ENCODE results near the gene LY6G6F. TPM values are rescaled to one million over a fixed set of nuclear protein-coding genes. Genes with fewer than 3 reads are reported as not detected.
A peak's percentile ranks its signal among the peaks of the same experiment; 100 is the strongest.

The LY6G6F gene
- total RNA-seq, 1 donor from 2014 or later: not detected

DNA sequence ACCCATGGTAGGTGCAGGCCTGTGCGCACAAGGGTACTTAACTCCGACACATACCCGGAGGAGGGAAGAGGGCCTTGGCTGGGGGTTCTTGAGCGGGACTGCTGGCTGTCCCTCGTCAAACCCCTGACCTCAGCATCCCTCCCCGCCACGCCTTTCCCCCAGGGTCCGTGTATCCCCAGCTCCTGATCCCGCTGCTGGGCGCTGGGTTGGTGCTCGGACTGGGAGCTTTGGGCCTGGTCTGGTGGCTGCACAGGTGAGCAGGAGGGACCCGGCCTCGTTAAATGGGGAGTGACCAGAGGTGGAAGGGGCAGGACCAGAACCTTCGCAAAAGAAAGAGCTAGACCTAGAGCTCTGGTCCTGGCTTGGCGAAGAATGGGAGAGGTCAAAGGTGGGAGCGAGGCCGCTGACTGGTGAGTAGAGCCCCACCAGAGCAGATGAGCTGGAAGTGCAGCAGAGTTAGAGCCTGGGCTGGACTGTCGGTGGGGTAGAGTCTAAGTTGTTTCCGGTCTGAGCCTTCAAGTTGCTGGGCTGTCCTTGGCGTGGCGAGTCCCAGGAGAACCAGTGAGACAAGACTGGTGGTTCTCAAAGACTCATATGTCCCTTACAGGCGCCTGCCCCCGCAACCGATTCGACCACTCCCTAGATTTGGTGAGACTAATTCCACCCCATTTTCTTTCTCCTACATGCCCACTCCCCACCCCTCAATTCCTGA, 17.5 kb downstream of the LY6G6F start:
- no peak for DNase-seq

DNA sequence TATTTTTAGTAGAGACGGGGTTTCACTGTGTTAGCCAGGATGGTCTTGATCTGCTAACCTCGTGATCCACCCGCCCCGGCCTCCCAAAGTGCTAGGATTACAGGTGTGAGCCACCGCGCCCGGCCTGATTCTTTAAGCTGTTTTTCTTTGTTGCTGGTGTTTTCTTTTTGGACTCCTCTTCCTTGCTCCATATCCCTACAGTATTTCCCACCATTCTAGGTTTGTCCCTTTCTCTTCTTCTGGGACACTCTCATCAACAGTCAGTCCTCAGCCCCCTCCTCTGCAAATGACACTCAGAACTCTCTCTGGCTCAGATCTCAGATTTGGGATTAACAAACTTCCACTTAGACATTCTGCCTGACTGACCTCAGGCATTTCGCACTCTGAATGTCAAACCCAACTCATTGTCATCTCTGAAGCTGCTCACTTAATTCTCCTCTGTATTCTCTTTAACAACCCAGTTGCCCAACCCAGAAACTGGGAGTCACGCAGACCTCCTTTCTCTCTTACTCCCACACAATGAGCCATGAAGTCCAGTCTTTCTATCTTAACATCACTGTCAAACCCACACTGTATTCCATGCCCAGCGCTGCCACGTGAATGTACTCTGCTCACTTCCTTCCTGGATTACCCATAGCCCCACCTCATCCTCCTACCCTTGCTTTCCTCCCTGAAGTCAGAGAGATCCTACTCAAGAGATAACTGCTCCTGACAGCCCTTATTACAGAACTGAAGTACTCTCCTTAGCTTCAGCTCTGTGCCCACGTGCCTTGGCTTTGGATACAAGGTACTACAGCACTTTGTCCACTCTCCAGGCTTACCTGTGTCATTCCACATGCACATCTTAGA, 19.1 kb downstream of the LY6G6F start:
- no peak for DNase-seq

- DNase-seq: no peak
Observed at GRCh38 chr6:31727034-31727716, 20.5 kb downstream of the LY6G6F start.

- DNase-seq: no peak
Observed at GRCh38 chr6:31727717-31728671, 21.3 kb downstream of the LY6G6F start.

DNA sequence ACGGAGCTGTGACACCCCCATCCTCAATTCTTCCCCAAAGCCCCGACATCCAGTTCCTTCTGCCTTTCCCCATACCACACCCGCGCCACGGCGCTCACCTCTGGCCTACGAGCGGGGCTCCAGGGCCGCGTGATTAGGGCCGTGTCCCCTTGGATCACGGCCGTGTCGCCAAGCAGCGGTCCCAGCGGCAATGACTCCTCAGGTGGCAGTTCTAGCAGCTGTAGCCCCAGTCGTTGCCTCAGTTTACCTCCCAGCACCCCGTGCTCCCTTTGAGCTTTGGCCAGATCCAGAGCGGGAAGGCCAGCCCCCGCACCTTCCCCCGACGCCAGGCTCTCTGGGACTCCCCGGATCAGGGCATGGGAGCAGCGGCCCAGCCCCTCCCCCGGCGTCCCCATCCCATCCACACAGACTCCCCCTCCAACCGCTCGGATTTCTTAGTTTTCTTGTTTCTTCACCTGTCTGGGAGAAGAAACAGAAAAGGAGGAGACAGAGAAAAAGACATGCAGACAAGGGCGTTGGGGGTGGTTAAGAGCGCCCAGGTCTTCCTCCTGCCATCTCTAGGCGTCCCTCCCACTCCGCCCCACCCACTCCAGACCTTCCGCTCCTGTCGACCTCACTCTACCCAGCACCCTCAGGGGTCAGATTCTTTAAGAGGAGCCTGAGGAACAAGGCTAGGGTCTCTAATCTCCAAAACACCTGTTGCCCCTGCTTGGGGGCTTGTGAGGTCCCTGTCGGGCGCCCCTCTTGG, 22.3 kb downstream of the LY6G6F start, which contains the start of gene DDAH2:
TSS of gene DDAH2 (minus strand) at position 533 of the 748 bp plus-strand sequence. CDS start at position 395, 138 bp downstream.
- DNase-seq: no peak

DNA sequence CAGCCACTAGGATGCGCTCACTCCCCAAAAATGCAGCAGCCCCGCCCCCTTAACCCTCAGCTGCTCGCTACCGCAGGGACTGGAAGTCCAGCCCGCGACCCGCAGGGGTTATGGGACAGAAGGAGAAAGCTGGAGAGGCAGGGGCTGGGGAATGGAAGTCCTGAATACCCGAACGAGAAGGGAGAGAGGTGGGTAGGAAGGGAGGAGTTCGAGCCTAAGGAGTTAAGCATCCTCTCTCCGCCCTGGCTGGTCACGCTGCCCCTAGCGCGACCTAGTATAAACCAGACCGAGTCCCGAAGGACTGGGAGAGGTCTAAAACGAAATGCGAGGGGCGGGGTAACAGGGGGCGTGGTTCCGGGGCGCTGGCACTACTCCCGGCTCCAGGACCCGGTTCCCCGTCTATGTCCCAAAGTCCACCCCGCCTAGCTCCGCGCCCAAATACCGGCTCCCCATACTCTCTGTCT, 22.9 kb downstream of the LY6G6F start:
- peak; percentile 84 for DNase-seq

DNA sequence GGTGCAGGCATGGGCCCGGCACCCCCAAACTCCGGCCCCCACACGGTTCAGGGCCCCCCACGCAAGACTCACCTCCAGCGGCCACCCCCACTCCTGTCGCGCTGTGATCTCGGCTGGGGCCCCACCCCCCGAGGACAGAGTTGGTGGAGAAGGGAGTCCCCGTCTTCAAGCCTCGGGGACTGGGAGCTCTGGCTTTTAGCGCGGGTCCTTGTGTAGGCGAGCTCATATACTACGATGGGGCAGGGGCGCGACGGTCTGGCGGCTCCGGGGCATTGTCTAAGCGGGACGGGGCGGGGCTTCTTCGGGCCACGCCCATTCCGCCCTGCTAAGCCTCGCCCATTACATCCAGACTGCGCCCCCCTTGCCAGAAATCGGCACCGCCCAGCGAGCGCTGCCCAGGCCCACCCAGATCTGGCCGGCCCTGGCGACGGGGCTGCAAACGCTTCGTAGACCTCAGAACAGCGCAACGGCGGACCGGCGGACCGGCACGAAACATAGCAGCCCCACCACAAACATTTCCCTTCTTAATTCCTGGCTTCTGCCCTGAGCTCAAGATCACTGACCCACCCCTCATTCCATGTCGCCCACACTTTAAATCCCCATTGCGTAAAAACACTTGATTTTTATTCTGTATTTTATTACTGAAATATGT, 23.4 kb downstream of the LY6G6F start:
- DNase-seq: peak; percentile 92

GRCh38 chr6:31730631-31731086, 24.0 kb downstream of the LY6G6F start:
- no peak for DNase-seq

- DNase-seq: no peak
Observed at GRCh38 chr6:31732029-31732428, 25.4 kb downstream of the LY6G6F start.

DNA sequence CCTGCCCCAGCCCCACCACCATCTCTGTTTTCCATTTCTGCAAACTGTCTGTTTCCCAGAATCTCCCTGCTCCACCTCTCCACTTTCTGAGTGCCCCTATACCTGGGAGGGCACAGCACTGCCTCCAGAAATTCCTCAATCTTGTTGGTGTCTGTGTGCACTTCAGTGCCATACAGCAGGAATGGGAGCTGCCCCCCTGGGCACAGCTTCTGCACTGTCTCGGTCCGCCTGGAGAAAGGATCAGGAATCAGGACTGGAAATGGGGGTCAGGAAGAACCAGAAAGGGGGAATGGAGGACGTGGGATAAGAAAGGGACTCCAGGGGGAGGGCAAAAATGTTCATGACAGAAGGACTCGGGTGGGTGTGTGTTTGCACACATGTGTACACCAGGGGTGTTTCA, 27.1 kb downstream of the LY6G6F start:
- DNase-seq: no peak

DNA sequence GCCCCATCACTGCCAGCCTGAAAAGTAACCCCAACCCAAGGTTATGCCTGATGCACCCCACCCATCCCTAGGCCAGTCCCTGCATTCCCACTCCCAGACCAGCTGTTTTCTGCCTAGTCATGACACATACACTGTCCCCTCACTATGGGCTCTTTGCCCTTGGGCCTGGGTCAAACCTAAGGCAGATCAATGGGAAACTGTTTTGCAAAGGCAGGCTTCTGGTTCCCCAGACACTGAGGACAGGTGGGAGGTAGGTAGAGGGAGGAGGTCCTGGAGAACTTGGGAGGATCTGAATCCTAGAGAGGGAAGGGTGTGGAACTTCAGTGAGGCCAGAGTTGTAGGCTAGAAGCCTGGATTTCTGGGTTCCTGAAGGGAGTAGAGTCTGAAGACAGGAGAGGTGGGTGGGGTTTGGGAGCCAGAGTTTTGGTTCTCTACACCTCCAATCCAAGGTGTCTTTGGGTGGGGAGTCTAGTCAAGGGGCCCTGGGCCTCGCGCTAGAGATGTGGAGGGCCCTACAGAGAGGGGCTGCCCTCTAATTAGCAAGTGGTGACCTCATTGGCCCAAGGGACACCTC, 27.7 kb downstream of the LY6G6F start:
- DNase-seq: no peak

GRCh38 chr6:31734821-31735406, 28.2 kb downstream of the LY6G6F start:
- DNase-seq: no peak

DNA sequence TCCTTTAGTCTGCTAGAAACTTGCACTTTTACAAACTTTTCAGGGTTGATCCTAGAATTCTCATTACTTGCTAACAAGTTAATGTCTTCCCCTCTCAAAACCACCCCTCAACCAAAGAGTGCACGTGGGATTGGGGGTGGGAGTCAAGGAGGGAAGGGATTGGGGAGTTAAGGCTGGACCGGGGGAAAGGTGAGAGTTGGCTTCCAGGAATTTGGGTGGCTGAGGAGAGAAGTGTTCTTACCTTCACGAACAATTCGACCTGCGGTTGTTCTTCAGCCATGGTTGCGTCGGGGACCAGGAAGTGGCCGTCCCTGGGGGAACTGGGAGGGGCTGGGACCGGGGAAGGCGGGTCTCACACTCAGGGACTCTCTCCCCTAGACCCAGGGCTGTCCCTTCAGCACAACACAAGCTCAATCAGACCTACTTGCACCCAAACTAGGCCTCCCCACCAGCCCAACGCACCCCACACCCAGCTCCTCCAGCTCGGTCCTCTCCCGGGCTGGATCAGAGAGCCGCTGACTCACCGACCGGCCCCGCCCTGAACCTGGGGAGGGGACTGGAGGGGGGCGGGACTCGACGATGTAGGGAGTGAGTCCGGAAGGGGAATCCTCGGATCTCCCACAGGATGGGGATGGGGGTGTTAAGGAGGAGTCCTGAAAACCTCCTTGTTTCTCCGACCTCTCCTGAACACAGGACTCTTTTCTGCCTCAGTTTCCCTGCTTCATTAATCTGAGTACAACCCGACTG, 29.5 kb downstream of the LY6G6F start, which contains the start of gene CLIC1:
TSS of gene CLIC1 (minus strand) at position 510 of the 747 bp plus-strand sequence. CDS start at position 280, 230 bp downstream.
- DNase-seq: peak; percentile 84

GRCh38 chr6:31736768-31737314, 30.2 kb downstream of the LY6G6F start:
- no peak for DNase-seq

DNA sequence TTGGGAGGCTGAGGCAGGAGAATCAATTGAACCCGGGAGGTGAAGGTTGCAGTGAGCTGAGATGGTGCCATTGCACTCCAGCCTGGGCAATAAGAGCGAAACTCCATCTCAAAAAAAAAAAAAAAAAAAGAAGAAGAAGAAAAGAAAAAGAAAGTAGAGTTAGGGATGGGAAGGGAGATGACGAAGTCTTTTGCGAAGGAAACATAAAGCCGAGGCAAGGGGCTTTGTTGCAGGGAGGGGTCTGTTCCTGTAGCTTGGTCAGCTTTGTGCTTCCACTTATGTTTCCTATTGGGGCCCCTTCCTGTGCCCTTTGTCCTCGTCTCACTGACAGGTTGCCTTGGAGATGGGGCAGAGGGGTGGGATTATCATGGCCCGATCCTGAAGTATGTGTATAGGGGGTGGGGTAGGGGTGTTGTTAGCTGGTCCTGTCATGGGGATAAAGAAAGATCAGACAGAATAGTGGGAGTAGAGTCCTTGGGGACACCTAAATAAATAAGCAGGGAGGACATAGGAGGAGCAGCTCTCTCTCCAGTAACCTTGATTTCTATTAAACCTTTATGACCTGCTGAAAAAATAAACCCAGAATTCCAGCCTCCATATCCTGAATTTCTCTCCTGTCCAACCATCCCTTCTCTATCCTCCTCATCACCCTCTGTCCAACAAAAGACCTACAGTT, 30.8 kb downstream of the LY6G6F start:
- no peak for DNase-seq

GRCh38 chr6:31737991-31738979, 31.6 kb downstream of the LY6G6F start:
- peak; percentile 80 for DNase-seq

All from skin of body (tissue), 2 donors.